ENCODE results near the gene TMEM106B.

TMEM106B gene

GRCh38 chr7:12211054-12211710 lies at the start of gene TMEM106B:
Gene TMEM106B (plus strand): TSS chr7:12211294. CDS start chr7:12214811, 3,517 bp downstream.
- CTCF ChIA-PET = interaction anchor here (0.6 to 1.1 kb wide), 2 partner anchors 45 to 132 kb away, joined by 3 read pairs; no protein-coding TSS in a partner anchor
- POLR2A ChIA-PET = interaction anchor here (0.6 to 1.0 kb wide), 4 partner anchors 8 to 828 kb away, joined by 3 to 7 read pairs (median 4); no protein-coding TSS in a partner anchor
- TF ChIP-seq ZNF692 (tag by site-specific recombination; IDR thresholded peaks at IDR 0.05) (peak; percentile 64), ZNF416 (tag by site-specific recombination; IDR thresholded peaks at IDR 0.05) (no peak), INSM2 (tag by site-specific recombination; IDR thresholded peaks at IDR 0.05) (0 out of 2 replicates have a peak, but pooled peaks have one; percentile 31), EGR2 (tag by site-specific recombination; IDR thresholded peaks at IDR 0.05; ENCODE audit: low read depth) (no peak), ZNF677 (tag by site-specific recombination; IDR thresholded peaks at IDR 0.05) (no peak), ZNF585B (tag by site-specific recombination; IDR thresholded peaks at IDR 0.05) (0 out of 2 replicates have a peak, but pooled peaks have one; percentile 8), ZBTB26 (tag by site-specific recombination; optimal IDR thresholded peaks at IDR 0.05) (peak; percentile 97), ZBTB17 (tag by site-specific recombination; IDR thresholded peaks at IDR 0.05) (peak; percentile 86), CTCF (tag by site-specific recombination; IDR thresholded peaks at IDR 0.05) (peak; percentile 79), ZNF2 (tag by site-specific recombination; IDR thresholded peaks at IDR 0.05) (peak; percentile 40; the same call in 1 of the 2 replicates), ZBTB11 (tag by site-specific recombination; conservative IDR thresholded peaks at IDR 0.05; ENCODE audit: low read depth) (peak; percentile 36; the same call in 1 of the 2 replicates), ZNF600 (tag by site-specific recombination; IDR thresholded peaks at IDR 0.05) (peak; percentile 73), ZNF544 (tag by site-specific recombination; IDR thresholded peaks at IDR 0.05) (no peak), ZBTB21 (tag by site-specific recombination; IDR thresholded peaks at IDR 0.05) (no peak), ZSCAN5A (tag by site-specific recombination; IDR thresholded peaks at IDR 0.05) (peak; percentile 76), ZSCAN30 (tag by site-specific recombination; IDR thresholded peaks at IDR 0.05) (peak; percentile 75), PRDM10 (tag by site-specific recombination; IDR thresholded peaks at IDR 0.05) (peak; percentile 55), ZBTB20 (tag by site-specific recombination; IDR thresholded peaks at IDR 0.05) (peak; percentile 98), PBX3 (CRISPR knock-in tag; IDR thresholded peaks at IDR 0.05) (0 out of 2 replicates have a peak, but pooled peaks have one; percentile 67)

More at GRCh38 chr7:12211054-12211710, at the start of gene TMEM106B:
- no peaks in the 10 kb centered on the region for H3K9me3 ChIP-seq (ENCODE audit: control insufficient read depth, insufficient read depth, low read depth, low read length)
- H3K4me1 ChIP-seq (ENCODE audit: control insufficient read depth, insufficient read depth, low read length) = peaks cover 3% of the 10 kb centered on the region; the same call in 1 of the 2 replicates
- peak within 1 kb of the TSS; percentile 77 for H3K27ac ChIP-seq (ENCODE audit: extremely low read depth, low read depth, low read length)
- peaks cover 3 to 6% of the 10 kb centered on the region in 2 experiments; a peak in 2 of 3 replicates for H3K36me3 ChIP-seq (ENCODE audit: control insufficient read depth in 2 of 2, insufficient read depth in 1 of 2, low read length in 2 of 2)
- peak within 1 kb of the TSS; percentile 76 for H3K4me3 ChIP-seq (ENCODE audit: low read depth, low read length)
